HCT116 (cell line): Measurements from ENCODE around the gene SERPINB12.

ENCODE experiments used
- CTCF ChIP-seq, 3 experiments: fragments of 200-600 bp in 1 of 3; sonication (generic) in 1 of 3; IDR thresholded peaks in 2 of 3; conservative IDR thresholded peaks in 1 of 3; 2 replicates each; pipeline ENCODE4 v1.5.1; 2012 to 2017; ENCODE audit warnings: low read depth in 2 of 3, low read length in 2 of 3, antibody characterized with exemption in 1 of 3, borderline replicate concordance in 1 of 3, control low read depth in 1 of 3, mild to moderate bottlenecking in 1 of 3, mixed read lengths in 1 of 3, mixed run types in 1 of 3, moderate library complexity in 1 of 3; ENCODE audit not compliant: insufficient read depth in 1 of 3
- EZH2 ChIP-seq: fragments of 200-600 bp; sonication (generic); IDR thresholded peaks from 2 replicates; pipeline ENCODE4 v1.6.1; 2017; ENCODE audit warnings: antibody characterized with exemption, mixed run types
- EZH2phosphoT487 ChIP-seq: fragments of 200-600 bp; IDR thresholded peaks from 2 replicates; pipeline ENCODE4 v1.6.1; 2018; ENCODE audit warnings: antibody characterized with exemption, borderline replicate concordance
- FOSL1 ChIP-seq: IDR thresholded peaks from 2 replicates; pipeline ENCODE4 v1.6.1; 2012; ENCODE audit warnings: low read depth
- POLR2A ChIP-seq: IDR thresholded peaks from 2 replicates; pipeline ENCODE4 v1.7.0; 2011; ENCODE audit warnings: borderline replicate concordance; ENCODE audit not compliant: insufficient read depth, insufficient read length; ENCODE audit errors: extremely low read depth
- POLR2AphosphoS5 ChIP-seq: IDR thresholded peaks from 2 replicates; pipeline ENCODE4 v1.6.1; 2011; ENCODE audit warnings: mild to moderate bottlenecking, low read depth, low read length, moderate library complexity
- RAD21 ChIP-seq: IDR thresholded peaks from 2 replicates; pipeline ENCODE4 v1.6.1; 2012; ENCODE audit warnings: low read depth, mild to moderate bottlenecking
- SIN3A ChIP-seq: IDR thresholded peaks from 2 replicates; pipeline ENCODE4 v1.6.1; 2012; ENCODE audit warnings: low read depth
- TCF7L2 ChIP-seq: IDR thresholded peaks from 2 replicates; pipeline ENCODE4 v1.7.0; 2011; ENCODE audit warnings: borderline replicate concordance, inconsistent platforms; ENCODE audit not compliant: insufficient read depth, insufficient read length; ENCODE audit errors: extremely low read depth
- YY1 ChIP-seq: IDR thresholded peaks from 2 replicates; pipeline ENCODE4 v1.6.1; 2011; ENCODE audit warnings: low read length, low read depth, moderate library complexity, mild to moderate bottlenecking; ENCODE audit not compliant: insufficient replicate concordance; ENCODE audit errors: extremely low read depth
- ZBTB33 ChIP-seq: IDR thresholded peaks from 2 replicates; pipeline ENCODE4 v1.6.1; 2011; ENCODE audit warnings: mild to moderate bottlenecking, low read length, moderate library complexity; ENCODE audit not compliant: insufficient replicate concordance; ENCODE audit errors: extremely low read depth
- ZNF274 ChIP-seq: fragments of 200-500 bp; sonication (Bioruptor generic); IDR thresholded peaks from 2 replicates; pipeline ENCODE4 v1.6.1; 2014; ENCODE audit warnings: mild to moderate bottlenecking, low read depth, low read length, inconsistent platforms

GRCh38 chr18:63613420-63613819 lies 71.3 kb downstream of the SERPINB12 start:
- TF ChIP-seq CTCF (IDR thresholded peaks at IDR 0.05 in 2 of 3, conservative IDR thresholded peaks at IDR 0.05 in 1 of 3; ENCODE audit: borderline replicate concordance in 1 of 3, insufficient read depth in 1 of 3, low read depth in 2 of 3, low read length in 2 of 3) = no peak
- TF ChIP-seq EZH2 = no peak
- TF ChIP-seq FOSL1 = no peak
- TF ChIP-seq POLR2A = no peak
- TF ChIP-seq ZBTB33 = no peak
- no peak for TF ChIP-seq YY1
- no peak for TF ChIP-seq SIN3A
- TF ChIP-seq EZH2phosphoT487 = no peak
- no peak for TF ChIP-seq TCF7L2
- no peak for TF ChIP-seq ZNF274
- TF ChIP-seq POLR2AphosphoS5 = no peak
- TF ChIP-seq RAD21 = no peak
